Measurements from ENCODE around the gene ANKRD23. TPM values are rescaled to one million over a fixed set of nuclear protein-coding genes. Genes with fewer than 3 reads are reported as not detected.

ANKRD23 gene
- total and polyA plus RNA-seq, 2 of the 13 experiments (the other 11 are each of a cell fraction or from before 2014, with no cell fraction given) = 1.5 to 1.6 TPM

GRCh38 chr2:96839875-96840850 lies 3.7 kb downstream of the ANKRD23 start (continued):
- TF ChIP-seq ZNF512B (CRISPR knock-in tag; IDR thresholded peaks at IDR 0.05; ENCODE audit: borderline replicate concordance) = no peak
- no peak for TF ChIP-seq ZHX1 (CRISPR knock-in tag; IDR thresholded peaks at IDR 0.05; ENCODE audit: low read depth)
- TF ChIP-seq NR0B2 (CRISPR knock-in tag; IDR thresholded peaks at IDR 0.05) = no peak

All from HepG2 (cell line).